Myocyte (in vitro differentiated cells): ENCODE data around the gene CLDN19. TPM values are rescaled to one million over a fixed set of nuclear protein-coding genes. Genes with fewer than 3 reads are reported as not detected.
"Not testable (repeated sequence)": the region's sequence is repeated elsewhere in the genome, so short reads cannot be mapped to it uniquely, and the experiment has no call there.

ENCODE experiments used
- DNase-seq: peaks from one replicate; pipeline ENCODE4 v3.0.0-alpha.2; 2012; ENCODE audit warnings: low read depth
- total RNA-seq: library from RNA; depleted of rRNA; stranded (reverse); fragments of >200 nt; gene quantifications from 2 replicates; pipeline ENCODE4 v1.2.3, GENCODE V29; 2014

The CLDN19 gene
- total RNA-seq, 1 donor from 2014 or later, result not detected

- DNase-seq, result no peak
Measured at GRCh38 chr1:42740851-42741580, 980 bp upstream of the CLDN19 start.

DNA sequence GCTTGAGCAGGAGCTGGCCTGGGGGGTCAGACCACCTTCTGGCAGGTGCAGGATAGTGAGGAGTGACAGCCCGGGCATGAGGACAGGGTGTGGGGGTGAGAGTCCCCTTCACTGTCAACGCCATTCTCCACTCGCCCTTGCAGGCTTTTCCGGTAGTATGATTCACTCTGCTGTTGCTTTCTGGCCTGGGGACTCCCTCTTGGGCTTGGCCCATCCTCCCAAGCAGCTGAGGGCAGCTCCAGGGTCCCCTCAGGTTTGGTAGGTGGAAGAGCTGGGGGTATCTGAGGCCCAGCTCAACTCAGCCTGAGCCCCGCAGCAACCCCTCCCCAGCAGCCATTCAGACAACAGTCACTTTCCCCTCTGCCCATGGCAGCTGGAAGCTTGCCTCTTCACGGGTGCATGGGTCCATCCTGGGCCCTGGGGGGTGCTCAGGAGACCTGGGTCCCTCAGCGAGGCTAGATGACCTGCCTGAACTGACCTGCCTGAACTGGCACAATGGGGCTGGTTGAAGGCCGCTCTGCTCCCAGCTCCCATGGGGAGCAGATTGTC, 1.3 kb downstream of the CLDN19 start:
- no peak for DNase-seq

DNA sequence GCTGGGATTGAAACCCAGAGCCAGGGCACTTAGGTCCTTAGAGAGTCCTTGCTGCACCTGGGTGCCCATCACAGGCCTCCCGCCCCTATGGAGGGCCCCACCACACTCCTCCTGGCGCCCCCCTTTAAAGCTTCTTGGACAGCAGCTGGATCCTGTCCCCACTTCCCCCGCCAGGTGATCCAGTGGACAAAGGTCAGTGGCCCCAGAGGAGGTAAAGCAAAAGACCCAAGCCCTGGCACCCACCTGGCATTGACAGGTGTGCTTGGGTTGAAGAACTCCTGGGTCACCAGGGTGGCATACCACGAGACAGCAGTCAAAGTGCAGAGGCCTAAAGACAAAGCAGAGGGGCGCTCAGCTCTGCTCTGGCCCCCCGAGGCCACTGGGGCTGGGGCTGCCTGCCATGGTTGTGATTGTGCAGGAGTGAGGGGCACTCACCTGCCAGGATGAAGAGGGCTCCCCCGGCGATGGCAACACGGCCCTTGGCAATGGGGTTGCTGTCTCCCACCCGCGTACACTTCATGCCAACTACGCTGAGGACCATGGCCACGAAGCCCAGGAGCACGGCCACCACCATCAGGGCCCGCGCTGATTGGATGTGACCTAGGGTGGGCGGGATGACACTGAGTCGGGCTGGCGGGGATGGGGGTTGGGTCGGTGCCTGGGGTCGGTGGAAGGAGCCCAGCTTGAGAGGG, 1.9 kb downstream of the CLDN19 start:
- no peak for DNase-seq

DNA sequence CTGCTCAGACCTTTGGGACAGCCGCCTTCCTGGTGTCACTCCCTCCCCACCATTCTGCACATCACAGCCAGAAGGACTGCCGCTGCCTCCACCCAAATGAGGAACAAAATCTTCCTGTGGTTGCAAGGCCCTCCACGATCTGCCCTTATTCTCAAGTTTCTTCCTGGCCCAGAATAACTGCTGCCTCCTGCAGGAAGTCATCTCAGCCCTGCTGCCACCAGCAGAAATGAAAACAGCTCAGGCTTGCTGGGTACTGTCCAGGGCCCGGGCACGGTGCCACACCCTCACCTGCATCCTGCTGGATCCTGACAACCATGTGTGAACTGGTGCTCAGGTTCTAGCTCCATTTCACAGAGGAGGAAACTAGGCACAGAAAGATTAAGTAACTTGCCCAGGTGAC, 2.8 kb downstream of the CLDN19 start:
- peak; percentile 47 for DNase-seq

DNA sequence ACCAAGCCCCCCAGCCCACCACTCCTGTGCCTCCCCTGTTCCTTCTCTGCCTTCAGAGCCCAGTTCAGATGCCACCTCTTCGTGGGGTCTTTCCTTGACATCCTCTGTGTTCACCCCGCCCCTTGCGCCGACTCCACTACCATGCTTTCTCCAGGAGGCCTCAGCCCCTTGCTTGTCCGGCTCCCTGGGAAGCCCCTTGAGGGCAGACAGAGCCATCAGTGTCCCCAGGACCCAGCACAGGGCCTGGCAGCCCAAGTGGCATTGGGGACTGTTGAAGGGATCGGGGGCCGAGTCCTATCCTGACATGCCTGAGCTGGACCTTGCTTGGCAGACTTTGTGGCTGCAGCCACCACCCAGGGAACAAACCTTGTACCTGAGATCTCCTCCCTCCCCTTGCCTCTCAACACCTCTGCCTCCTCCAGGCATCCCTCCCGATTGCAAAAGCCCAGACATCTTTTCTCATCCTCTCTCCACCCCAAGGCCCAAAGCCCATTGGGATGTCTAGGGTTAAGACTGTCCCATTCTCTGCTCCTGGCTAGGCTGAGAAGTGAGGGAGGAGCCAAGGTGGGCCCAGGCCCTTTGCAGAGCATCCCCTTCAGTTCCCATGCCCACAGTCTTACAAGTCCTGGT, 3.4 kb downstream of the CLDN19 start:
- DNase-seq, result no peak

- no peak for DNase-seq
Measured at GRCh38 chr1:42736152-42736551, 3.9 kb downstream of the CLDN19 start.

GRCh38 chr1:42735477-42736105, 4.4 kb downstream of the CLDN19 start:
- no peak for DNase-seq

GRCh38 chr1:42735056-42735455, 5.0 kb downstream of the CLDN19 start:
- DNase-seq, result no peak

DNA sequence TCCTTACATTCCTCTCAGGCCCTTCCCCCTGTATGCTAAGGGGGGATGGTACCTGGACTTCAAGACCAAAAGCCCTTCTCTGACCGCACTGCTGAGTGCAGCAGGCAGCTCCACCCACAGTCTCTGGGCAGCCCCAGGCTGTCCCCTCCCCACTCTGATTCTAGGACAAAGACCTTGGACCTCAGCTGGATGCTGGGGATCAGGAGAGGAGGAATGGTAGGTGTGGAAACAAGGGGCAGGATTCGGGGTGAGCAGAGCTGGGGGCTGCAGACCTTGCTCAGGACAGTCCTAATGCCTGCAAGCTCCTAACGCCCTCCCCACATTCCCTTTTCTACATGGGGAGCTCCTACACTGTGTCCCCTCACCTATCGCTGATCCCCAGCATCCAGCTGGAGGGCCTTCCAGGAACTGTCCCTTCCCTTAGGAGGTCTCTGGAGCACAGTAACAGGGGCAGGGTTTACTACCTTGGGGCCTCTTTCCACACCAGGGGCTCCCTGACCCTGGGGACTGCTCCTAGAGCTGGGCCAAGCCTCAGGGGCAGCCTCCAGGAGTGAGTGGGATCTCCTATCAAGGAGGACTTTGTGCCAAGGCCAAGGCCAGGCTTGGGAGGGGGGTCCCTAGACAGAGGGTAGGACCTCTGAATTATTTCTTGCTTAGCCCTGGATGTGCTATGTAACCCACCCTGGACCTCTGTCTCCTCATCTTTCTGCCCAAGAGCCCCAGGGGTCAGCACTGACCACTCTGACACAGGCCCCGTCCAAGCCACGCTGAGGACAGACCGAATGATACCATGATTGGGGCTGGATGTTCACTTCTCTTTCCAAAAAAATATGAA, 5.6 kb downstream of the CLDN19 start:
- no peak for DNase-seq

DNA sequence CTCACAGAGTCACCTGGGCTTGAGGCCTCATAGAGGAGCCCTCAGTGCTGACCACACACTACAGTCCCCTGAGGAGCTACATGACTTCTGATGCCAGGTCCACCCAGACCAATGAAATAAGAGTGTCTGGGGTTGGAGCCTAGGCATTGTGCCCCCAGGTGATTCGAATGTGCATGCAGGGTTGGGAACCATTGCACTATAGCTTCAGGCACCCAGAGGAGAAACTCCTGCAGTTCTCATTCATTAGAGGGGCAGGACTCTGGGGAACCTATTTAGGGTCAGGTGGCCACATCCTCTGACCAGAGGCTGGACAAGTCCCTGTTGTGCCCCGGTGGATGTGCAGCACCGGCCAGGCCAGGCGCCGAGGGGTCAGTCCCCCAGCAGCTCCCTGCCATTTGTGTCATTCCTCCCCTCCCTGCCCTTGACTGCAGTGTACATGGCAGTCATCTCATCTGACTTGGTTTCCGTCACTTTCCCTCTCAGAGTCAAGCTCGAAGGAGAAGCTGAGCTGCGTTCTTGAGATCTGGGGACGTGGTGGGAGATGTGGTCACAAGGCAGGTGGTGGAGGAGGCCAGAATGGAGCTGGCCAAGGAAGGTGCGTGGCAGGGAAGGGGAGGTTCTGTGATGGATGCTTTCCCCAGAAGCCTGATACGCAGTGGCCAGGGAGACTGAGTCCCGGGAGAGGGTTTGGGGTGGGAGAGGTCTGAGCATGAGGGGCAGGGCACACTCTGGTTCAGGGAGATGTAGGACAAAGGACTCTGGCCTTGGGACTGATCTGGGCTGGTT, 6.4 kb downstream of the CLDN19 start:
- DNase-seq, result no peak

DNA sequence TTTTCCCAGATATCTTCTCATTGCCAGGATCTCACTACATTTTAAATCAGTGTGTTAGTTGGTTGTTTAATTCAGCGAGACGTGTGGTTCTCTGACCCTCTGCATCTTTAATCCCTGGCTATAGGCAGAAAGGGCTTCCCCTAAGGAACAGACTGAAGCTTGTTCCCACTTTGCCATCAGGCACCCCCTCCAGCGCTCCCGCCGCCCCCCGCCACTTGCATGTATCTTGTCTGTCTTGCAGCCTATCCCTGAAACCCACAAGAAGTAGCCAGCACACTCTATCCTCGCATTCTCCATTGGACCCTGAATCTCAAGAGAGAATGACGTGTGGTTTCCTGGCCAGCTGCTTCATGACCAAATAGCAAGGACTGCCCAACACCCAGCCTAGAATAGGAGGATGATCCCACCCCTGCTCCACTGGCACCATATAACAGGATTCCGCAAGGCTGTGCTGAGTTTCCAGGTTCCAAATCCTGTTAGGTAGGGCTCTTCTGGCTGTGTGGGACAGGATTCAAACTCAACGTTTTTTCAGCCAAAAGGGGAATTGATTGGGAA, 7.8 kb downstream of the CLDN19 start:
- peak; percentile 80 for DNase-seq

- DNase-seq, result no peak
Measured at GRCh38 chr1:42731585-42731984, 8.5 kb downstream of the CLDN19 start.

DNA sequence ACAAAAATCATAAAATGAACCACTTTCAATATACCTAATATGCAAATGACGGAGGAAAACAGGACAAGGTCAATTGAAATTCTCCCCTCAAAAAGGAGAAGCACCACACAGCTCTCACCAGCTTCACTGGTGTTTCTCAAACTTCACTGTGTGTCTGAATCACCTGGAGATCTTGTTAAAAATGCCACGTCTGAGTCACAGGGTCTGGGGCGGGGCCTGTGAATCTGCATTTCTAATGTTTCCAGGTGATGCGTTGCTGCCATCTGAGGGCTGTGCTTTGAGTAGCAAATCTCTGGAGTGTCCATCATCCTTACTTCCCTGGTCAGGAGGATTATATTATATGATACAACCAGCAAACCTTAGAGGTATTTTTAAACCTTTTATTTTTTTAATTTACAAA, 9.0 kb downstream of the CLDN19 start:
- no peak for DNase-seq

- no peak for DNase-seq
Measured at GRCh38 chr1:42730002-42730401, 10.0 kb downstream of the CLDN19 start.

- DNase-seq, result not testable (repeated sequence)
Measured at GRCh38 chr1:42725820-42726219, 14.2 kb downstream of the CLDN19 start.

- DNase-seq, result no peak
Measured at GRCh38 chr1:42723511-42723910, 16.5 kb downstream of the CLDN19 start.

- not testable (repeated sequence) for DNase-seq
Measured at GRCh38 chr1:42722403-42722802, 17.6 kb downstream of the CLDN19 start.

DNA sequence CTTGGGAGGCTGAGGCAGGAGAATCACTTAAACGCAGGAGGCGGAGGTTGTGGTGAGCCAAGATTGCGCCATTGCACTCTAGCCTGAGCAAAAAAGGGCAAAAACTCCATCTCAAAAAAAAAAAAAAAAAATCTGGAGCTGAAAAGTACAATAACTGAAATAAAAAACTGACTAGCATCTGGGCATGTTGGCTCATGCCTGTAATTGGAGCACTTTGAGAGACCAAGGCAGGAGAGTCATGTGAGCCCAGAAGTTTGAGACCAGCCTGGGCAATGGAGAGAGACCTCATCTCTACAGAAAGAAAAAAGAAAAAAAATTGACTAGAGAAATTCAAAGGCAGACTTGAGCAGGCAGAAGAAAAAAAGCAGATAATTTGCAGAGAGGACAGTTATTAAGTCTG, 18.1 kb downstream of the CLDN19 start:
- DNase-seq, result no peak

DNA sequence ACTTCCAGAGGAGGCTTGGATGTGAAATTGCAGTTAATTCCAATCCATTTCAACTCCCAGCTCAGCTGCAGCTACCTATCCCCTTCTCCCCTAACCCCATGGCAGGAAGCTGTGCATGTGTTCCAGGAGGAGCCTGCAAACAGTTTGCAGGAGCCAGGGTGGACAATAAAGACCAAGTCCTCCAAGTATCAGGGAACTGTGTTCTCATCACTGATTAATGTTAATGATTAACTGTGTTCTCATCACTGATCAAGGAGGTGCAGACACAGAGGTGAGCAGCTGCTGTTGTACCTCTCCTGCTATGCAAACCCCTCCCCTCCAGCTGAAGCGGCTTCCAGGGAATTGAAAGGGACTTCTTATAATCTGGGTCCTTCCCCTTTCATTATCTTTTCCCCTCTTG, 19.2 kb downstream of the CLDN19 start:
- DNase-seq, result no peak

GRCh38 chr1:42714441-42714840, 25.6 kb downstream of the CLDN19 start:
- not testable (repeated sequence) for DNase-seq
